PC-9 (cell line): Measurements from ENCODE around the gene RASAL2.

Experiments used
- CTCF ChIP-seq: fragments of 200-600 bp; sonication (generic); conservative IDR thresholded peaks from 2 replicates; pipeline ENCODE4 v1.6.1; 2017; ENCODE audit warnings: mixed run types, antibody characterized with exemption, mild to moderate bottlenecking, moderate library complexity
- EZH2 ChIP-seq: fragments of 200-600 bp; sonication (generic); IDR thresholded peaks from 2 replicates; pipeline ENCODE4 v1.8.0; 2017; ENCODE audit warnings: antibody characterized with exemption, low read depth

DNA sequence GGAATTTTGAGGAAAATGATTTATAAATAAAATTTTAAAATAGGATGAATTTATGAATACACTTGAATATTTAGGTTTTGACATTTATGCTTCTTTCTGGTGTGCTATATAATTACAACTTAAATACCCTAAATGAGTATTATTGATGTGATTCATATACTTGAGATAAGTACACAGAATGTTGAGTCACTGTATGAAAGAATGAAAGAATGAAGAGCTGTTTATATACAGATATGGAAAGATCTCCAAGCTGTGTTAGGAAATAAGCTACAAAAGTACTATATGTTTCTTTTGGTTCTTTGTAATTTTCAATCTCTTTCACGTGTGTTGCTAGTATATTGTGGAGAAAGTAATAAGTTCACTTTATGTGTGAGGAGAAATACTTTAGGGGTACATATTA lies 147.2 kb downstream of the RASAL2 start:
- TF ChIP-seq CTCF (no peak), EZH2 (no peak)
